ENCODE data around the gene OPCML. TPM values are rescaled to one million over a fixed set of nuclear protein-coding genes. Genes with fewer than 3 reads are reported as not detected.

OPCML gene
- total RNA-seq, 1 donor, result not detected

GRCh38 chr11:132595246-132595645 lies 937.1 kb downstream of the OPCML start:
- H3K4me3 ChIP-seq (ENCODE audit: low read depth, low read length), result no peak overlapping the region
- DNase-seq (ENCODE audit: low read depth), result no peak
- TF ChIP-seq CTCF (IDR thresholded peaks at IDR 0.05; ENCODE audit: insufficient read depth, low read depth, low read length), result no peak

GRCh38 chr11:132590986-132591385 lies 941.3 kb downstream of the OPCML start:
- DNase-seq (ENCODE audit: low read depth), result no peak
- TF ChIP-seq CTCF (IDR thresholded peaks at IDR 0.05; ENCODE audit: insufficient read depth, low read depth, low read length), result no peak
- no peak overlapping the region for H3K4me3 ChIP-seq (ENCODE audit: low read depth, low read length)

GRCh38 chr11:132590554-132590953 lies 941.7 kb downstream of the OPCML start:
- DNase-seq (ENCODE audit: low read depth), result no peak
- no peak for TF ChIP-seq CTCF (IDR thresholded peaks at IDR 0.05; ENCODE audit: insufficient read depth, low read depth, low read length)
- no peak overlapping the region for H3K4me3 ChIP-seq (ENCODE audit: low read depth, low read length)

- TF ChIP-seq CTCF (IDR thresholded peaks at IDR 0.05; ENCODE audit: insufficient read depth, low read depth, low read length), result no peak
- DNase-seq (ENCODE audit: low read depth), result no peak
- H3K4me3 ChIP-seq (ENCODE audit: low read depth, low read length), result no peak overlapping the region
These were observed 942.5 kb downstream of the OPCML start for GRCh38 chr11:132589791-132590190.

- no peak for TF ChIP-seq CTCF (IDR thresholded peaks at IDR 0.05; ENCODE audit: insufficient read depth, low read depth, low read length)
- no peak for DNase-seq (ENCODE audit: low read depth)
- no peak overlapping the region for H3K4me3 ChIP-seq (ENCODE audit: low read depth, low read length)
These were observed 943.9 kb downstream of the OPCML start for GRCh38 chr11:132588366-132588765.

- no peak for DNase-seq (ENCODE audit: low read depth)
- no peak overlapping the region for H3K4me3 ChIP-seq (ENCODE audit: low read depth, low read length)
- TF ChIP-seq CTCF (IDR thresholded peaks at IDR 0.05; ENCODE audit: insufficient read depth, low read depth, low read length), result no peak
These were observed 944.6 kb downstream of the OPCML start for GRCh38 chr11:132587716-132588115.

GRCh38 chr11:132586801-132587200 lies 945.5 kb downstream of the OPCML start:
- TF ChIP-seq CTCF (IDR thresholded peaks at IDR 0.05; ENCODE audit: insufficient read depth, low read depth, low read length), result no peak
- H3K4me3 ChIP-seq (ENCODE audit: low read depth, low read length), result no peak overlapping the region
- DNase-seq (ENCODE audit: low read depth), result no peak
